Islet of Langerhans (tissue), 1 donor: ENCODE data around the gene IGLL1.

Experiments
- FAIRE-seq: peaks from one replicate; lab custom pipeline; 2011; peaks lifted over from hg19 to GRCh38; lab: Jason Lieb, UNC

Gene IGLL1

DNA sequence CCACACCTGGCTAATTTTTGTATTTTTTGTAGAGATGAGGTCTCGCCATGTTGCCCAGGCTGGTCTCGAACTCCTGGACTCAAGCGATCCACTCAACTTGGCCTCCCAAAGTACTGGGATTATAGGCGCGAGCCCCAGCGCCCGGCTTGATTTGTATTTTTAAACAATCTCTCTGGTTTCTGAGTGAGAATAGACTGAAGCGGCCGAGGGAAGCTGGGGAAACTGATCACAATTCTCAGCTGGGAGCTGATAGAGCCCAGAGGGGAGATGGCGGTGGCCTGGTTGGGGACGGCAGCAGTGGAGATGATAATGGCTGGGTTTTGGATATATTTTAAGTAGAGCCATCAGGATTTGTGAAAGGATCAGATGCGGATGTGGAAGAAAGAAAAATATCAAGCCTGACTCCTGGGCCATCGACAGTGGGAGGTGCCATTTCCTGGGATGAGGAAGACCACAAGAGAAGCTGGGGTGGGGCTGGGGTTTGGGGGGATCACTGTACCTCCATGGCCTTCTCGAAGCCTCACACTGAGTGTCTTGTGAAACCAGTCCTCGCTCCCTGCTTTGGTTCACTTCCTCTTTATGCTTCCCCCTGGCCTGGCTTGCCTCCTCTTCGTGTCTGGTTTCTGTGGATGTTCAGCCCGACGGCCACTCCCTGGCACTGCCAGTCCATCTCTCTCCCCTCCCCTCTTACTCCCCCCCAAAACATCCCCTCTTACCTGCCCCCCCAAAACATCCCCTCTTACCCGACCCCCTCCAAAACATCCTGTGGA, 51.9 kb downstream of the IGLL1 start:
- no peak for FAIRE-seq

GRCh38 chr22:23526596-23527316, 53.3 kb downstream of the IGLL1 start:
- FAIRE-seq, result no peak

- no peak for FAIRE-seq
Observed at GRCh38 chr22:23525510-23525909, 54.6 kb downstream of the IGLL1 start.

DNA sequence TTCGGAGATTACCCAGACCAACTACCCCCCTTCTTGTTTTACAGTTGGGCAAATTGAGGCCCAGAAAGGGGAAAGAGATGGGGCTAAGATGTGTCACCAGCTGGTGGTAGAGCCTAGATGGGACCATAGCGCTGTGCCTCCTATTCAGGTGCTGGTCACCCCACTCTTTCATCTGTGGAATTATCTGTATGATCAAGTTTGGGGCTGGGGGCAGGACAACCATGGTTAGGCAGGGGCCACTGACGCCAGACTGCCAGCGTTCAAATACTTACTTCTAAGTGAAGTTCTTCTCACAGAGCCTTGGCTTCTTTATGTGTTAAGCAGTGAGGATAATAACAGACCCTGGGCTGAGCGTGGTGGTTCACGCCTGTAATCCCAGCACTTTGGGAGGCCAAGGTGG, 55.9 kb downstream of the IGLL1 start:
- no peak for FAIRE-seq

- no peak for FAIRE-seq
Observed at GRCh38 chr22:23523713-23524112, 56.4 kb downstream of the IGLL1 start.
